Kidney capillary endothelial cell (primary cell): ENCODE results near the gene HIC1.
A peak's percentile ranks its signal among the peaks of the same experiment; 100 is the strongest.

Experiments used
- DNase-seq: peaks from one replicate; pipeline ENCODE4 v3.0.0-alpha.2; 2018; ENCODE audit warnings: low spot score

Gene HIC1

DNA sequence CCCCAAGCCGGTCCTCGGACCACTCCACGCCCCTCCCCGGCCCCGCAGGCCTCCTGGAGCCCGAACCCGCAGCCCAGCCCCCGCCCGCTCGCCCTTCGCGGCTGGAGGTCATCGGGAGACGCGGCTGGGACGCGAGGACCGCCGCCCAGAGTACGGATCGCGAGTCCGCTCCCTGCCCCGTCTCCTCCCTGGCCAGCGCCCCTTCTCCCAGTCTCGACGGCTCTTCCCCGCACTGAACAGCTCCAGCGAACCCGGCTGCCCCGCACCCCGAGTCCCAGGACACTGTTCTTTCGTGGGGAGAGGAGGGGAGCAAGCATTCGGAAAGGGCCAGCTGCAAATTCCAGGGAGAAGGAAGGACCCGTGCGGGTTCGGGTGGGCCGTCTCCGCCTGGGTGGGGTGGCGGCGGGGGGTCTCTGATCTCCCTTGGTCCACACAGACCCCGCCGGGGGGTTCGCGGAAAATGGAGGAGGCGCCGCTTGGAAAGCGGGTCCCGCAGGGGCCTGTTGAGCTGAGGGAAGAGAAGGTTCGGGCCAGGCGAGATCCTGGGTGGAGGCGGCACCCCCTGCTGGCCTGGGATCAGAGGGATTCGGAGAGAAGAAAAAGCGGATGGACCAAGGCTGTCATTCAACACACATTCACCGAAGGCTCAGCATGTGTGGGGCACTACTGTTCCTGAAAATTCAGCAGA lies 29.1 kb upstream of the HIC1 start:
- DNase-seq: peak; percentile 52

DNA sequence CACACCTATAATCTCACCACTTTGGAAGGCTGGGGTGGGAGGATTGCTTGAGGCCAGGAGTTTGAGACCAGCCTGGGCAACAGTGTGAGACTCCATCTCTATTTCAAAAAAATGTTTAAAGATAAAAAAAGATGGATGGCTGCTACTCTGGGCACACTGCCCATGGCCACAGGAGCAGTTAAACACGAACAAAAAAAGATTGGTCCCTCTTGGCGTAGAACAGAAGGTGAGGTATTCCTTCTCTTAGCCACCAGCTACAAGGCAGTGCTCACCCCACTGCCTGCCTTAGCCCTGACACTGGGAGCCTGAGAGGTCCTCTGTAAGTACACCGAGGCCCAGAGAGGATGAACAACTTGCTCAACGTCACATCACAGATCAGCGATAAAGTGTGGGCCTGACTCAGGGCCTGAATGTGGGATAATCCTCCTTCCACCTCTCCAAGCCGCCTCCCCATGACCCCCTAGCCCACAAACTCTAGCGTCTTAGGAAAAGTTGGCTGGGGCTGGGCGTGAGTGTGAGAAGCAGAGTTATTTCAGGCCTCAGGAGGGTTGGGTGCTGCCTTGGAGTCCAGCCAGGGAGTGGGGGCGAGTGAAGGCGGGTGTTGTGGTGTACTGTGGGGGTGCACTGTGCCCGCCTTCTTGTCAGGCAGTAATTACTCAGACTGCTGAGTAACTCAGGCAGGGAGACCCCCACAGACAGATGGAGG lies 27.2 kb upstream of the HIC1 start:
- DNase-seq: no peak

DNA sequence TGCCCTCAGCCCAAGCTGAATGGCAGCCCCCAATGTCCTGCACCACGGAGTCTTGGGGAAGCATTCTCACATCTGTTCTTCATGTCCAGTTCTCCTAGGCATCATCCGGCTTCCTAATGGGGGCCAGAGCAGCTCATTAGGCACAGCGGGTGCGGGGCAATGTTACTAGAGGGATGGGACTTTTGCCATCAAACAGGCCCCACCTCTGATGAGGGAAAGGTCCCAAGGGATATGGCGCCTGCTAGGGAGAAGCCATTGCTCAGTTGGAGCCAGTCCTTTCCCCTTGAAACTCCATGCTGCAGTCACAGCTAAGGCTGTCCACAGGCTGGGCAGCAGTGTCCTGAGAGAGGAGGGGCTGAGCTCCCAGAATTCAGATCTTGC lies 26.7 kb upstream of the HIC1 start:
- no peak for DNase-seq

DNA sequence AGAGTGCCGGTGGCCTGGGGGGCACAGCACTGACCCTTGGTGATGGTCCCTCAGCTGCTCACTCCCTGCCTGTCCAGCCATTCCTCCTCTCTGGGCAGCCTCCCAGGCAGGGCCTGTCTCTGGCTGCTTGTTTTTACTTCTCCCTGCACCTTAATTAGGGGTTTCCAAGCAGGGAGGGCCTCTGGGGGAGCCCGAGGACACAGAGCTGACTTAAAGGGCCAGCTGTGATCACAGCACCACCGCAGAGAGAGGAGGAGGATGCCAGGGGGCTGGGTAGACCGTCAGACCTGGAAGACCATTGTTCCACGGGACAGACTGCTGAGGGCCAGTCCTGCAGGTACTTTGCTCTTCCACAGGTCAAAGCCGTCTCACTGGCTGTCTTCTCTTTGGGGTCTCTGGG lies 26.2 kb upstream of the HIC1 start:
- no peak for DNase-seq

DNA sequence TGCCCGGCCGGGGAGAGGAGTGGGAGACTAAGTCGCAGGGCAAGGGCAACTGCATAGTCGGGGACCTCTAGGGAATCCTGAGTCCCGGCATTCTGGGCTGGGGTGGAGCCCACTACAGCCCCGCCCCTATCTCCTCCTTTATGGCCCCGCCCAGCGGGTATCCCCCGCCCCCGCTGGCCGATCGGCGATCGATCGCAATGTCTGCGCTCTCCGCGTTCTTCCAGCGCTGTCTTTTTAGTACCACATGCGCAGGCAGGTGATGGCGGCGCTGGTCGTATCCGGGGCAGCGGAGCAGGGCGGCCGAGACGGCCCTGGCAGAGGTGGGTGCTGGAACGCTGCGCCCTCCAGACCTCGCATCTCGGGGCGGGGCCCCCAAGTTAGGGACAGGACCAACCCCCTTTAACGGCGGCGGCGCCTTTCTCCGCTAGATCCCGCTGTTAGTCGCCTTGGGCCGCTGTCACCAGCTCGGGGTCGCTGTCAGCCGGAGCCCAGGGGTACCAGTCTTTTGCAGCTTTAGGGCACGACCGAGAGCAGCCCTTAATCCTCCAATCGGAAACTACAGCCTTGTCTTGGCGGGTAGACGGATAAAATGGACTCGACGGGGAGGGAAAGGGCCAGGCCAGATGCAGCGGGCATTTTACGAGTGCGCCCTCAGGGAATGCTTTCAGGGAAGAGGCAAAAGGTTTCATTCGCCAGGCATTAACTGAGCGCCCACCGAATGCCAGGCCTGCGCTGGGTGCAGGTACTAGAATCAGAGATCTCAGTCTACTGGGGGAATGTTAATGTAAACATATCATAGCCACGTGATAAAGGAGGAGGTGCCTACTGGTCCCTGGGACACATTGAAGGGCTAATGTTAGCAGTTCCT lies 24.8 kb upstream of the HIC1 start, which contains the start of gene DPH1:
TSS of gene DPH1 (plus strand) at position 243 of the 868 bp plus-strand sequence. CDS start at position 260, 17 bp downstream.
- peak; percentile 84 for DNase-seq

DNA sequence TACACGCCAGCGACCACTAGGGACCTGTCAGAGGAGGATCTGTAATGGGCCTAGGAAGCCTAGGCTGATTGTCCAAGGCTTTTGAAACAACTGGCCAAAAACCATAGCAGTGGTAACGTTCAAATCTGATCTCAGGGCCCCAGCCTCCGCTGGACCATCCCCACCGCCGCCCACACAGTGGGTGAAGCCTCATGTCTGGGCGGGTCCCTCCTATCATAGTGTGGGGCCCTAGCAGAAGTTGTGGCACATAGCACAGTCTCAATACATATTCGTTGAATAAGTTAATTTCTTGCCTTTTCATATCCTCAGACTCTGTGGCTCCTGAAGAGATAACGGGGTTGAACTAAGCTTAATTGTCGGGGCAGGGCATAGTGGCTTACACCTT lies 24.1 kb upstream of the HIC1 start:
- DNase-seq: no peak

DNA sequence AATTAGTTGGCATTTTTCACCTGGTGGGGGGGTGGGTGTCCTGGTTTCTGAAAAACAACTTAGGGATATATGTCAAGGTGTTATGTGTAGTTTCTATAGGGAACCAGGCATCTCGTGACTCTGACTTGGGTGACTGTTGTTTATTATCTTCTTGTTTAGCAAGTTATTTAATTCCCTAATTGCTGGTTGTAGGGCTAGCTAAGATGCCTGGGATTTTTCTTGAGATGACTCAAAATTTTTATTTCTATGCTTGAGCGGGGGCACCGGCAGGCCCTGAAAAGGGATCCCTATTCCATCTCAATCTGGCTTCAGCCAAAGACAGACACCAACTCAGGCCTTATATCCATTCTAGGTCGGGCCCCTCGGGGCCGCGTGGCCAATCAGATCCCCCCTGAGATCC lies 21.8 kb upstream of the HIC1 start:
- DNase-seq: no peak

DNA sequence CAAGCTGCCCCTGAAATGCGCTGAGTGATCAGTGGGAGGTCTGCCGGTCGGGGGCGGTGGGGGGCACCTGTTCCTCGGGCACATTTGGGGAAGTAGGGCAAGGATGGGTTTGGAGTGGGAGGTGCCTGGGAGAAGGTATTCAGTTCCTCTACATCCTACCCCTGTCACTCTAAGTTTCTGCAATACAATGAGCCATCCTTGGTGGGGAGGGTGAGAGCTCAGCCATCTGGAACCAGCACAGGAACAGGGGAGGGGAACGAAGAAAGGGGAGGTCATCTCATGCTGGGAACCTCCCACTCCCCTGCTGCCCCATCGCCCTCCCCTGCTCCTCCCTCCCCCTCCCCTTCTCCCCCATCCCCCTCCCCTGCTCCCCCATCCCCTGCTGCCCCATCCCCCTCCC lies 20.7 kb upstream of the HIC1 start:
- DNase-seq: no peak

DNA sequence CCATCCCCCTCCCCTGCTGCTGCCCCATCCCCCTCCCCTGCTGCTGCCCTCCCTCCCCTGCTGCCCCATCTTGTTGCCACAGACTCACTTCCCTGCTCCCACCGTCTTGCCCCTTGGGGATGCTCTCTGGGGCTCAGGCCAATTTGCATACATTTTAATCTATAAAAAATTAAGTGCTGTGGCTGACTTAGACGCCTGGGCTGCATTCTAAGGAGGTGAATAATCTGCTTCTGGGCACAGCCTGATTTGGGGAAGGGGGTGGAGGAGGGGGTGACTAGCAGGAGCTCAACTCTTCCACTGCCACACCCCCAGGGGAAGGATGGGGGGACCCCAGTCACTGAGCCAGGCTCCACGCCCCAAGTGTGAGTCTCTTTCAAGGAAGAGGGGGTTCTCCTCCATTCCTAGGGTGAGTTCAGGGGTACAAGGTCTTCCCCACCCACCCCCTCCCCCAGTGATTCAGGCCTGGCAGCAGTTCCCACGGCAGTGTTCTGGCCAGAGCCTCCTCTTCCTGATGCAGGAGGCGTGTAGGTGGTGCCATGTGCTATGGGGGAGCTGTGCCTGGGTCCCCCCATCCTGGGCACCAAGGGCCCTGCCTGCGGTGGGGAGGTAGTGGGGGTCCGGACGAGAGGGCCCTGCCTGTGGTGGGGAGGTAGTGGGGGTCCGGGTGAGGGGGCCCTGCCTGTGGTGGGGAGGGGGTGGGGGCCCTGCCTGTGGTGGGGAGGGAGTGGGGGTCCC lies 19.9 kb upstream of the HIC1 start:
- DNase-seq: no peak

DNA sequence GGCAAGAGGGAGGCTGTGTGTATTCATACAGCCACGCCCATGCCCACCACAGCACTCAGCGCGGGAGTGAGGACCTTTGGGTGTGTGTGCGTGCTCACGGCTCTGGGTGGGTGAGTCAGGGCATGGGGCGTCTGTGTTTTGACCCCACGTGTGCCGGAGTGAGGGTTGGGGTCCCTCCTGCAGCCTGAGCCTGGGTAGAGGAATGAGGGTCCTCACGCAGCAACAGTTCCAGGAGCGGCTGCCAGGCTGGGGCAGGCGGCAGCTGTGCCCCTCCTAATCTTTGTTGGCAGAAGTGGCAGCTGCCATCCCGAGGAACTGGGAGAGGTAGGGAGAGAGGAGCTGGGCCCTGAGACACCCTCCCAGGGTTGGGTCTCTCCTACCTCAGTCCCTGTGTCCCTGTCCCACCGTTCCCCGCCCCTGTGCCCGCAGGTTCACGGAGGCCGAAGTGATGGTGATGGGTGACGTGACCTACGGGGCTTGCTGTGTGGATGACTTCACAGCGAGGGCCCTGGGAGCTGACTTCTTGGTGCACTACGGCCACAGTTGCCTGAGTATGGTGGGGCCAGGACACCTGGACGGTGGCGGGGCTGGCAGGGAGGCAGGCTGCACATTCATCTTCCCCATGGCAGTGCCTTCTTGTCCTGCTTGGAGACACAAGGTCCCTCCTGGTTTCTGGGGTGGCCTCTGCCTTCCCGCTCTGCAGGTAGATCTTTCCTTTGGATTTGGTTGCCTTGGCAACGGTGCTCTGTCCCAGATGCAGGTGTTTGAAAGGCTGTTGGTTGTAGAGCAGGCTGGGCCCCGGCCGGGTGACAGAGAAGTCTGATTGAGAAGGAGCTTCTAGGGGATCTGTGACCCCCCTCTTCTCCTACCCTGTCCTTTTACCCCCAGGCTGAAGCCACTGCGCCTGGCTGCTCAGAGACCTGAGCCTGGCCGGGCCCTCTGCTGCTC lies 19.1 kb upstream of the HIC1 start:
- no peak for DNase-seq

DNA sequence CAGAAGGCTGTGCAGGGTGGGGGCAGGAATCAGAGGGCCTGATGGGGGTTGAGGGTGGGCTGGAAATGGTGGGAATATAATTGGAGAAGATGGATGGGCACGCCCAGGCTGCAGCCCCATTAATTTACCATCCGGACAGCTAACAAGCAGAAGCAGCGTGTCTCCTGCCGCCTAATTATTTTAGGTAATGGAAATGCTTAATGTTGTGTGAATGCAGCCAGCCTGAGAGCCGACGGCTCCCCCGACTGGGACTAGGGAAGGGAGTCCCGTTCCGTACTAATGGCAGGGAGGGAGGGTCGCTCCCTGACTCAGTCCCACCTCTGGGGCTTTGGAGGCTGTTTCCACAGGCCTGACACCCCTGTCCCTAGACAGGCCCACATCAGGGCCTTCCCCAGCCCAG lies 17.7 kb upstream of the HIC1 start:
- DNase-seq: no peak

DNA sequence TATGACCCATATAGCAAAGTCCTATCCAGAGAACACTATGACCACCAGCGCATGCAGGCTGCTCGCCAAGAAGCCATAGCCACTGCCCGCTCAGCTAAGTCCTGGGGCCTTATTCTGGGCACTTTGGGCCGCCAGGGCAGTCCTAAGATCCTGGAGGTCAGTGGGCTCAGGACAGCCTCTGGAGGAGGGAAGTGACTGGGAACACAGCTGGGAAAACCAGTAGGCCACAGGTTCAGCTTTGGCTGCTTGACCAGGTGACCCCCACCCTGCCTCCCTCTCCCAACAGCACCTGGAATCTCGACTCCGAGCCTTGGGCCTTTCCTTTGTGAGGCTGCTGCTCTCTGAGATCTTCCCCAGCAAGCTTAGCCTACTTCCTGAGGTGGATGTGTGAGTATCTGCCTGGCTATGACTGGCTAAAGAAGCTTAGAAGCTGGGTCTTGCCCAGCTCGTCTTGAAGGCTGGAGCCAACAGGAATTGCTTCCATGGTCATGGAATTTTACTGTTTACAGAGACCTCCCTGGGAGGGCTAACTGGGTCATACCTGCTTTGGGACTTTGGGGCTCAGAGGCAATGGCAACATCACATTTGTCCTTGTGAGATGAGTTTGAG lies 14.6 kb upstream of the HIC1 start:
- DNase-seq: no peak

DNA sequence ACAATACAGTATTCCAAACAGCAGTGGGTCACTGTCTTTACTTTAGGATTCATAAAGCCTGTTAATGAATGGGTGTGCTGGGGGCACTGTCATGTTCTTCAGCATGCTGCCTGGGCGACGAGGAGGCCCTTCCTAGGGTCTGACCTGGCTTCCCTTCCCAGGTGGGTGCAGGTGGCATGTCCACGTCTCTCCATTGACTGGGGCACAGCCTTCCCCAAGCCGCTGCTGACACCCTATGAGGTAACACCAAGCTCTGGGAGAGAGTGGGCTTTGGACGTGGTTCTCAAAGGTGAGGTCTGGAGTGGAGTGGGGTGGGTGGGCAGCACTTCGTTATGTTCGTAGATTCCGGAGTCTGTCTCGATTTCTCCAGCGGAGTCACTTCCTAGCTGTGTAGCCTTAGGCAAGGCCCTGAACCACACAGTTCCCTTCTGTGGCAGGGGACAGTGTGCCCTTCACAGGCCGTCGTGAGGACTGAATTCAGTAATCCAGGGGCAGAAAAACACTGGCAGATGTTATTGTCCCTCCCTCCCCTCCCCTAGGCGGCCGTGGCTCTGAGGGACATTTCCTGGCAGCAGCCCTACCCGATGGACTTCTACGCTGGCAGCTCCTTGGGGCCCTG lies 13.9 kb upstream of the HIC1 start:
- DNase-seq: no peak

DNA sequence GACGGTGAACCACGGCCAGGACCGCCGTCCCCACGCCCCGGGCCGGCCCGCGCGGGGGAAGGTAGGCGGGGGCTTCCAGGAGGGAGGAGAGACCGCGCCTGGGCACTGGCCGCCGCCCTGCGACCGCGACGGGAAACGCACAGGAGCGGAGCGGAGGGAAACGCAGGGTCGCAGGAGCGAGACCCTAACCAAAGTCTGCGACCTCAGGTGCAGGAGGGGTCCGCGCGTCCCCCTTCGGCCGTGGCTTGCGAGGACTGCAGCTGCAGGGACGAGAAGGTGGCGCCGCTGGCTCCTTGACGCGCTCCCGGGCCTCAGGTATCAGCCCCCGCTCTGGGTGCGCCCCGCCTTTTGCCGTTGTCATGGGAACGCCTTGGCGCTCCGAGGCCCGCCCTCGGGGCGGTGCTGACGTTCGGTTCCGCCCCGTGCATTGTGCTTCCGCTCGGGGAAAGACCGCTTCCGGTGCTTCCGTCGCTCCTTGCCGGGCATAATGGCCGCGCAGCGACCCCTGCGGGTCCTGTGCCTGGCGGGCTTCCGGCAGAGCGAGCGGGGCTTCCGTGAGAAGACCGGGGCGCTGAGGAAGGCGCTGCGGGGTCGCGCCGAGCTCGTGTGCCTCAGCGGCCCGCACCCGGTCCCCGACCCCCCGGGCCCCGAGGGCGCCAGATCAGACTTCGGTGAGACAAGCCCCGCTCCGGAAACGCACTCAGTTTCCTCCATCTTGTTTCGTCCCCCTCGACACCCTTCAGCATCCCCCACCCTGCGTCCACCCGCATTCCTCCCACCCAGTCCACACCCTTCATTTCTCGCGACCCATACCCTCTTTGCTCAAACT lies 13.1 kb upstream of the HIC1 start, which contains the start of gene OVCA2:
TSS of gene OVCA2 (plus strand) at position 462 of the 829 bp plus-strand sequence. CDS start at position 488, 26 bp downstream.
- DNase-seq: peak; percentile 92

DNA sequence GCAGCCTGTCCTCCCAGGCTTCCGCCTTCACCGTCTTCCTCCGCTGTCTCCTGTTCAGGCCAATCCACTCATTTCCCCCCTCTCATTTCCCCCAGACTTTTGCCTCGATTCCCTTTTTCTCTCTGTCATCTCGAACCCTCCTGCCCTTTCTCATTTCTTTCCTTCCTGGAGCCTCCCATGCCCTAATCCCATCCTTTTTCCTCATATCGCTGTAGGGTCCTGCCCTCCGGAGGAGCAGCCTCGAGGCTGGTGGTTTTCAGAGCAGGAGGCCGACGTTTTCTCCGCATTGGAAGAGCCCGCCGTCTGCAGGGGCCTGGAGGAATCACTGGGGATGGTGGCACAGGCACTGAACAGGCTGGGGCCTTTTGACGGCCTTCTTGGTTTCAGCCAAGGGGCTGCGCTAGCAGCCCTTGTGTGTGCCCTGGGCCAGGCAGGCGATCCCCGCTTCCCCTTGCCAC lies 12.5 kb upstream of the HIC1 start:
- DNase-seq: peak; percentile 43

DNA sequence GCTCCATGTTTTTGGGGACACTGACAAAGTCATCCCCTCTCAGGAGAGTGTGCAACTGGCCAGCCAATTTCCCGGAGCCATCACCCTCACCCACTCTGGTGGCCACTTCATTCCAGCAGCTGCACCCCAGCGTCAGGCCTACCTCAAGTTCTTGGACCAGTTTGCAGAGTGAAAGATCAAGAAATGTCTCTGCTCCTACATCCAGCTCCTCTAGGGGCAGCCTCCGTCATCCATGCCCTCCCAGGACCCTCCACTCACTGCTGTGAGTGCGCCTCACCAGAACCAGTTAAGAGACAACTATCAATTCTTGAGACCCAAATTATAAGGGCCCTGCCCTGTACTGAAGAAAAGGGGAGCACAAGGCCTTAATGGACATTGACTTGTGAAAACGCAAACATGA lies 12.0 kb upstream of the HIC1 start:
- no peak for DNase-seq

DNA sequence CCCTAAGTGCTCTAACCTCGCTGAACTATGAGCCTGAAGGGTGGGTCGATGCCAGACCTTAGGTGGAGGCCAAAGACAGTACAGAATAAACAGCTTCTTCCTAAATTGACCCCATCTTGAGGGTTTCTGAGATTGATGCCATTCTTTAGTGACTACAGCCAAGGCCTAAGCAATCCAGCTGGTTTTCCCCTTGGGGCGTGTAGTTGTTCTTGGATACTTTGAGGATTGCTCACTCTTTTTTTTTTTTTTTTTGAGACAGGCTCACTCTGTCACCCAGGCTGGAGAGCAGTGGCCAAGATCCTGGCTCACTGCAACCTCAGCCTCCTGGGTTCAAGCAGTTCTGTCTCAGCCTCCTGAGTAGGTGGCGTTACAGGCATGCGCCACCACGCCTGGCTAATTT lies 11.1 kb upstream of the HIC1 start:
- no peak for DNase-seq

DNA sequence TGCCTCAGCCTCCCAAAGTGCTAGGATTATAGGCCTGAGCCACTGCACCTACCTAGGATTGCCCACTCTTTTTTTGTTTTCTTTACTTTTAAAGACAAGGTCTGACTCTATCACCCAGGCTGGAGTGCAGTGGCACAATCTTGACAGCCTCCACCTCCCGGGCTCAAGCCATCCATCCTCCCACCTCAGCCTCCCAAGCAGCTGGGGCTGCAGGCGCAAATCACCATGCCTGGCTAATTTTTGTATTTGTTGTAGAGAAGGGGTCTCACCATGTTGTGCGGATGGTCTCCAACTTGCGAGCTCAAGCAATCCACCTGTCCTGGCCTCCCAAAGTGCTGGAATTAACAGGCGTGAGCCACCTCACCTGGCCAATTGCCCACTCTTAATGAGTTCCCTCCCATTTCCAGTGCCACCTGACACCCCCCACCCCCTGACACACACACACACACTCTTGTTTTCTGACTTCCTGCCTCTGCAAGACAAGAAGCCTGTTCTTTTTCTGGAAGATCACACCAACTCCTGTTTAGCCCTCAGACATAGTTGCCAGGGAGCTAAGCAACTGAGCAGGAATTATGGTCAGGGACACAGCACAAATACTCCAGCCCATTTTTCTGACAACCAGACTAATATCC lies 10.5 kb upstream of the HIC1 start:
- DNase-seq: no peak

DNA sequence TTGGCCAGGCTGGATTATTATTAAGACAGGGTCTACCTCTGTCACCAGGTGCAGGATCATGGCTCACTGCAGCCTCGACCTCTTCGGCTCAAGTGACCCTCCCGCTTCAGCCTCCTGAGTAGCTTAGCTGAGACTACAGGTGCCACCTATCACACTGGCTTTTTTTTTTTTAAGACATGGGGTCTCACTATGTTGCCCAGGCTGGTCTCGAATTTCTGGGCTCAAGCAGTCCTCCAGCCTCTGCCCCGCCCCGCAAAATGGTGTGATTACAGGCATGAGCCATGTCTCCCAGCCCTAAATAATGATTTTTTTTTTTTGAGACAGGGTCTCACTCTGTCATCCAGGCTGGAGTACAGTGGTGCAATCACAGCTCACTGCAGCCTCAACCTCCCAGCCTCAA lies 7.3 kb upstream of the HIC1 start:
- DNase-seq: no peak
